Fibroblast of lung (primary cell): ENCODE results near the gene JMJD1C. TPM values are rescaled to one million over a fixed set of nuclear protein-coding genes. Genes with fewer than 3 reads are reported as not detected.

Experiments used
- DNase-seq, 2 donors: peaks; one replicate each; pipeline versions ENCODE4 v3.0.0 to v3.0.0-alpha.2; 2010; ENCODE audit warnings: low read depth in 2 of 2
- H2AFZ ChIP-seq: 2 replicates; pipeline ENCODE4 v1.5.1; 2012; ENCODE audit warnings: low read length, control low read depth, inconsistent platforms
- H3K27ac ChIP-seq: 2 replicates; pipeline ENCODE4 v1.5.1; 2011; ENCODE audit warnings: low read length, control low read depth; ENCODE audit not compliant: insufficient read depth
- H3K27me3 ChIP-seq: 2 replicates; pipeline ENCODE4 v1.5.1; 2011; ENCODE audit warnings: mild to moderate bottlenecking, low read length; ENCODE audit not compliant: control insufficient read depth, insufficient read depth
- H3K36me3 ChIP-seq: 2 replicates; pipeline ENCODE4 v1.5.1; 2011; ENCODE audit warnings: low read length; ENCODE audit not compliant: control insufficient read depth, insufficient read depth
- H3K4me1 ChIP-seq: 2 replicates; pipeline ENCODE4 v1.5.1; 2011; ENCODE audit warnings: low read length; ENCODE audit not compliant: control insufficient read depth, insufficient read depth; ENCODE audit errors: extremely low read depth
- H3K4me2 ChIP-seq: 2 replicates; pipeline ENCODE4 v1.5.1; 2011; ENCODE audit warnings: low read length, control low read depth; ENCODE audit not compliant: insufficient read depth; ENCODE audit errors: extremely low read depth
- H3K4me3 ChIP-seq, 4 experiments: fragments of 200-600 bp in 1 of 4; sonication (generic) in 1 of 4; replicated peaks in 1 of 4; 2 replicates each; pipeline ENCODE4 v1.5.1; 2011 to 2016; ENCODE audit warnings: low read length in 4 of 4, low read depth in 3 of 4, mild to moderate bottlenecking in 3 of 4, control low read depth in 2 of 4, inconsistent platforms in 1 of 4, mixed read lengths in 1 of 4; ENCODE audit not compliant: insufficient read depth in 1 of 4; ENCODE audit errors: control extremely low read depth in 1 of 4
- H3K79me2 ChIP-seq: 2 replicates; pipeline ENCODE4 v1.5.1; 2012; ENCODE audit warnings: mild to moderate bottlenecking, low read length, inconsistent platforms; ENCODE audit not compliant: control insufficient read depth, insufficient read depth
- H3K9ac ChIP-seq: 2 replicates; pipeline ENCODE4 v1.5.1; 2011; ENCODE audit warnings: mild to moderate bottlenecking, low read length, control low read depth; ENCODE audit not compliant: insufficient read depth
- H3K9me3 ChIP-seq: 2 replicates; pipeline ENCODE4 v1.5.1; 2012; ENCODE audit warnings: low read depth, low read length; ENCODE audit not compliant: control insufficient read depth, insufficient read depth
- H4K20me1 ChIP-seq: 2 replicates; pipeline ENCODE4 v1.5.1; 2011; ENCODE audit warnings: low read length; ENCODE audit not compliant: control insufficient read depth, insufficient read depth; ENCODE audit errors: extremely low read depth
- CTCF ChIP-seq, 2 donors: IDR thresholded peaks in 1 of 2; conservative IDR thresholded peaks in 1 of 2; 1 replicate in 1 of 2; 2 replicates in 1 of 2; pipeline ENCODE4 v1.5.1; 2011 to 2012; ENCODE audit warnings: low read length in 2 of 2, control low read depth in 1 of 2, inconsistent platforms in 1 of 2, low read depth in 1 of 2, mild to moderate bottlenecking in 1 of 2
- EZH2 ChIP-seq: IDR thresholded peaks from 2 replicates; pipeline ENCODE4 v1.5.1; 2012; ENCODE audit warnings: low read length, control low read depth, mild to moderate bottlenecking; ENCODE audit errors: missing control alignments
- polyA plus RNA-seq, 2 donors: library from polyadenylated mRNA; depleted of rRNA in 1 of 2; stranded (reverse) in 1 of 2; unstranded in 1 of 2; fragments of >200 nt; gene quantifications; 2 replicates each; pipeline ENCODE4 v1.2.1, GENCODE V29; 2011 to 2012; ENCODE audit warnings: missing spikeins in 1 of 2
- total RNA-seq: library from RNA; depleted of rRNA; stranded (reverse); fragments of >200 nt; gene quantifications from 2 replicates; pipeline ENCODE4 v1.2.1, GENCODE V29; 2014

Gene JMJD1C
- total and polyA plus RNA-seq, 2 donors (not counting 1 experiment from before 2014, with no cell fraction given), result 39.9 to 67.0 TPM

- peaks cover 6% of the 10 kb centered on the region for H3K36me3 ChIP-seq
- DNase-seq, result no peak
- TF ChIP-seq CTCF (conservative IDR thresholded peaks at IDR 0.05 in 1 of 2, IDR thresholded peaks at IDR 0.05 in 1 of 2; ENCODE audit: low read depth in 1 of 2, low read length in 2 of 2) (no peak), EZH2 (no peak)
These were observed 292.1 kb downstream of the JMJD1C start for GRCh38 chr10:63173468-63174232.

DNA sequence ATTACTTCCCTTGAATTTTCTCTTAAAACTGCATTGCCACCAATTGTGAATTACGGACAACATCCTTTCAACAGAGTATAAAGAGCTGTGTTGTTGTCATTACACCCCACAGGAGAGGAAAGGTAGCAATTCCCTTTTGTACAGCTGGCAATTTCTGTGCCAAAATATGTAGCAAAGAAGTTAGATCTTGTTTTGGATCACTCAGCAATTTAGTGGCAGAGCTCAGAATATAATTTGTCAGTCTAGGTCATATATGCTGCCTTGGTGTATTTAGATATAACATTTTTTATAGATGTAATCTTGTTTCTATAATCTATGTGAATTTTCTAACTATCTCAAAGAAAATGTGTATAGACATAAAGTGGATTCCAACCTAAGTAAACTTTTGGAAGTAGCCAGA lies 293.9 kb downstream of the JMJD1C start:
- no peak for DNase-seq
- Histone ChIP-seq H3K4me3 (no peak overlapping the region), H3K36me3 (peaks cover 2% of the 10 kb centered on the region), H3K79me2 (no peaks in the 10 kb centered on the region), H3K9me3 (no peaks in the 10 kb centered on the region), H3K4me1 (no peaks in the 10 kb centered on the region), H3K4me2 (no peak overlapping the region), H2AFZ (no peak overlapping the region), H3K27me3 (no peaks in the 10 kb centered on the region), H3K9ac (no peak overlapping the region), H4K20me1 (no peaks in the 10 kb centered on the region), H3K27ac (no peak overlapping the region)
- TF ChIP-seq EZH2, result no peak
- no peak for TF ChIP-seq CTCF (conservative IDR thresholded peaks at IDR 0.05 in 1 of 2, IDR thresholded peaks at IDR 0.05 in 1 of 2; ENCODE audit: low read depth in 1 of 2, low read length in 2 of 2)

More at GRCh38 chr10:63173468-63174232, 292.1 kb downstream of the JMJD1C start:
- Histone ChIP-seq H3K4me1 (no peaks in the 10 kb centered on the region), H3K9ac (no peak overlapping the region), H4K20me1 (no peaks in the 10 kb centered on the region), H3K79me2 (no peaks in the 10 kb centered on the region), H3K4me3 (no peak overlapping the region), H3K27ac (no peak overlapping the region), H3K9me3 (no peaks in the 10 kb centered on the region), H2AFZ (no peak overlapping the region), H3K4me2 (no peak overlapping the region), H3K27me3 (no peaks in the 10 kb centered on the region)

DNA sequence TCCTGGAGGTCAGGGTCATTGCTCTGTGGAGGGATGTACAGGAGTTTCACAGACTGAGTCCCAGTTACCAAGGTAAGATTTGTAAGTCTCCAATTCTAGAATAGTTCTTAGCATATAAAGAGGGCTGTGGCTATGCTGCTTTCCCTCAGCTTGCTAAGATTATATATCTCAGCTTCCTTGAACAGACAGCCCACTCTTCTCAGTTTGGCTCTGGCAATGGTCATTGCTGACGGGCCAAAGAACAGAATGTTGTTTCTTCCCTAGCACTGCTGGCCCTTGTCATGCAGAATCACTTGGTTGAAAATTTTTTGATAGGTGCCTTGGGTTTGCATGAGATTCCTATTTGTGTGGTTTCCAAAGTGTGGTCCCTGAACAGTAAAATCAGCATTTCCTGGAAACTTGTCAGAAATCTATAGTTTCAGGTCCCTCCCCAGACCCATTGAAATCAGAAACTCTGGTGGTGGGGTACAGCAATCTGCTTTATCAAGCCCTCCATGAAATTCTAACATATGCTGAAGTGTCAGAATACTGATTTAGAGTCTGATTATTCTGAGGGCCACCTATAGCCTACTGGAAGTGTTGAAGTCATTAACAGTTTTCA lies 294.4 kb downstream of the JMJD1C start:
- no peak for TF ChIP-seq CTCF (conservative IDR thresholded peaks at IDR 0.05 in 1 of 2, IDR thresholded peaks at IDR 0.05 in 1 of 2; ENCODE audit: low read depth in 1 of 2, low read length in 2 of 2)
- no peak for TF ChIP-seq EZH2

More for the DNA sequence above, 294.4 kb downstream of the JMJD1C start:
- Histone ChIP-seq H2AFZ (no peak overlapping the region), H3K4me1 (no peaks in the 10 kb centered on the region), H3K27ac (no peak overlapping the region), H3K9ac (no peak overlapping the region), H3K9me3 (no peaks in the 10 kb centered on the region), H3K27me3 (no peaks in the 10 kb centered on the region), H3K4me3 (no peak overlapping the region), H3K79me2 (no peaks in the 10 kb centered on the region), H4K20me1 (no peaks in the 10 kb centered on the region), H3K36me3 (peaks cover 2% of the 10 kb centered on the region), H3K4me2 (no peak overlapping the region)
- no peak for DNase-seq
